ENCODE data around the gene CREG1.
"Not testable (repeated sequence)": the region's sequence is repeated elsewhere in the genome, so short reads cannot be mapped to it uniquely, and the experiment has no call there.

Gene CREG1

GRCh38 chr1:167582722-167583121 lies 29.2 kb upstream of the CREG1 start:
- Histone ChIP-seq H3K9me3 (replicated peaks; ENCODE audit: low read length) (no peaks in the 10 kb centered on the region), H3K36me3 (ENCODE audit: insufficient read depth, low read length) (no peaks in the 10 kb centered on the region), H3K4me3 (ENCODE audit: low read length) (no peak overlapping the region), H3K27me3 (ENCODE audit: control insufficient read depth, insufficient read depth, low read length) (peaks cover 6% of the 10 kb centered on the region), H3K9ac (ENCODE audit: low read depth, low read length) (no peak overlapping the region), H3K4me1 (ENCODE audit: control insufficient read depth, insufficient read depth, low read length) (no peaks in the 10 kb centered on the region), H3K4me2 (ENCODE audit: low read length) (no peak overlapping the region)

DNA sequence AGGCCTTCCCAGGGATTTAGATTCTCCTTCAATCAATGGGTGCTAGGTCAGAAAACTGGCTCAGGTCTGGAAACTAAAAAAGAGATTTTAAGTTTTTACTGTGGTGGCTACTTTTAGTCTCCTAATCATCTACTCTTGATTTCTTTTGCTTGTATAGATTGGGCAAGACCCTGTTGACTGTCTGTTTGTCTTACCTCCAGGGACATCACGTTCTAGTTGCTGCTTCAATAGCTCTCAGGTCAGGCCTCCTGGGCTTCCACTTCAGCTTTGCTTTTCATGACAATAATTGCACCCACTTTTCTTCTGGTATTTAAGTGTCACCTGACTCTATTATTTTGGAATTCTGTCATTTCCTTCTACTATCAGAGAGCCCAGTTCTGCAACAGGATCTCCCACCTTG lies 28.5 kb upstream of the CREG1 start:
- H3K4me2 ChIP-seq (ENCODE audit: low read length): no peak overlapping the region
- no peaks in the 10 kb centered on the region for H3K36me3 ChIP-seq (ENCODE audit: insufficient read depth, low read length)
- no peak overlapping the region for H3K4me3 ChIP-seq (ENCODE audit: low read length)
- peaks cover 10% of the 10 kb centered on the region for H3K27me3 ChIP-seq (ENCODE audit: control insufficient read depth, insufficient read depth, low read length)
- H3K9me3 ChIP-seq (replicated peaks; ENCODE audit: low read length): no peaks in the 10 kb centered on the region
- H3K9ac ChIP-seq (ENCODE audit: low read depth, low read length): no peak overlapping the region
- H3K4me1 ChIP-seq (ENCODE audit: control insufficient read depth, insufficient read depth, low read length): no peaks in the 10 kb centered on the region

DNA sequence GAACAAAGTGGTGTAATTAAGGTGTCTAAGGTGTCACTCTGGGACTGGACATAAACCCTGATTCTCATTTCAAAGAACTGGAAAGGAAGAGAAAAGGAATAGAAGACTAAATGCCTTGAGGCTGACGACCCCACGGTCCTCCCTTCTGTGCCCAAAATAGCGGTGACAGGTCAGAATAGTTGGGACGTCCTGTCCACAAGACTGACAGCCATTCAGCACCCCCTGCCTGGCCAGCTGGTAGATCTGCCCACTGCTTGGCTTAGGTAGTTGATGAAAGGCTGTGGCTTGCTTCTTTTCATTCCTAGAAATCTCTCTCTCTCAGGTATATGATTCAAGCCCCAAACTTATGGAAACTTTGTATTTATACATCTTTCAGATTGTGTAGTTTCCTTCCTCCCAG lies 26.4 kb upstream of the CREG1 start:
- Histone ChIP-seq H3K4me3 (ENCODE audit: low read length) (no peak overlapping the region), H3K4me2 (ENCODE audit: low read length) (no peak overlapping the region), H3K9me3 (replicated peaks; ENCODE audit: low read length) (no peaks in the 10 kb centered on the region), H3K36me3 (ENCODE audit: insufficient read depth, low read length) (no peaks in the 10 kb centered on the region), H3K9ac (ENCODE audit: low read depth, low read length) (no peak overlapping the region), H3K27me3 (ENCODE audit: control insufficient read depth, insufficient read depth, low read length) (peaks cover 20% of the 10 kb centered on the region), H3K4me1 (ENCODE audit: control insufficient read depth, insufficient read depth, low read length) (no peaks in the 10 kb centered on the region)

- Histone ChIP-seq H3K9ac (ENCODE audit: low read depth, low read length) (no peak overlapping the region), H3K4me2 (ENCODE audit: low read length) (no peak overlapping the region), H3K27me3 (ENCODE audit: control insufficient read depth, insufficient read depth, low read length) (peaks cover 20% of the 10 kb centered on the region), H3K36me3 (ENCODE audit: insufficient read depth, low read length) (no peaks in the 10 kb centered on the region), H3K4me1 (ENCODE audit: control insufficient read depth, insufficient read depth, low read length) (no peaks in the 10 kb centered on the region), H3K4me3 (ENCODE audit: low read length) (no peak overlapping the region), H3K9me3 (replicated peaks; ENCODE audit: low read length) (no peaks in the 10 kb centered on the region)
Measured at GRCh38 chr1:167578939-167579521, 25.5 kb upstream of the CREG1 start.

DNA sequence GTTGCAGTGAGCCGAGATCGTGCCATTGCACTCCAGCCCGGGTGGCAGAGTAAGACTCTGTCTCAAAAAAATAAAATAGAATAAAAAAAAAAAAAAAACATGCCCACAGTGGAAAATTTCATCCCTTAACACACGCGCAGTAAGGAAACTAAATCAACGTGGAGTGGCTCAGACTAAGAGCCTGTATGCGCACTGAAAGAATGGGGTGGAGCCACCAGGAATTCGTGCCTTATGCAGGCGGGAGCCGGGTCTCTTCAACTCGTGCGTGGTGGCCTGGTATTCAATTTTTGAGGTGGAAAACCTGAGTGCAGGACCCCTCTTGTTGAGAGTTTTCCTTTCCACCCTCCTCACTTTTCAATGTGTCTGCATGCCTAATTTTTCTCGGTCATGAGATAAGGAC lies 22.1 kb upstream of the CREG1 start:
- Histone ChIP-seq H3K36me3 (ENCODE audit: insufficient read depth, low read length) (no peaks in the 10 kb centered on the region), H3K4me3 (ENCODE audit: low read length) (no peak overlapping the region)

DNA sequence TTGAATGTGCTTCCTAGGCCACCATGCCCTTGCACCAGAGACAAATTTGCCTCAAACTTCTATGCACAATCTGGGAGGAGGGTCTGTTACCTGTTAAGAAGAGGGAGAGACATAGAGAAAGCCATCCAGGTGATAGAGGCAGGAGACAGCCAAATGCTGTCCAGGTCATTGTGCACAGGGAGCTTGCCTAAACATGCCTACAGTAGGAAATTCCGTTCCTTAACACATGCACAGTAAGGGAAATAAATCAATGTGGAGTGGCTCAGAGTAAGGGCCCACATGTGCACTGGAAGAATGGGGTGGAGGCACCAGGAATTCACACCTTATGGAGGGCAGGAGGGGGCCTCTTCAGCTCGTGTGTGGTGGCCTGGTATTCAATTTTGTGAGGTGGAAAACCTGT lies 19.5 kb upstream of the CREG1 start:
- Histone ChIP-seq H3K4me1 (ENCODE audit: control insufficient read depth, insufficient read depth, low read length) (no peaks in the 10 kb centered on the region), H3K4me2 (ENCODE audit: low read length) (no peak overlapping the region), H3K4me3 (ENCODE audit: low read length) (no peak overlapping the region), H3K9ac (ENCODE audit: low read depth, low read length) (no peak overlapping the region), H3K9me3 (replicated peaks; ENCODE audit: low read length) (no peaks in the 10 kb centered on the region), H3K27me3 (ENCODE audit: control insufficient read depth, insufficient read depth, low read length) (peaks cover 20% of the 10 kb centered on the region), H3K36me3 (ENCODE audit: insufficient read depth, low read length) (no peaks in the 10 kb centered on the region)

More for the DNA sequence above, 22.1 kb upstream of the CREG1 start:
- Histone ChIP-seq H3K4me1 (ENCODE audit: control insufficient read depth, insufficient read depth, low read length) (no peaks in the 10 kb centered on the region), H3K9ac (ENCODE audit: low read depth, low read length) (no peak overlapping the region), H3K27me3 (ENCODE audit: control insufficient read depth, insufficient read depth, low read length) (peaks cover 20% of the 10 kb centered on the region), H3K4me2 (ENCODE audit: low read length) (no peak overlapping the region), H3K9me3 (replicated peaks; ENCODE audit: low read length) (no peaks in the 10 kb centered on the region)

DNA sequence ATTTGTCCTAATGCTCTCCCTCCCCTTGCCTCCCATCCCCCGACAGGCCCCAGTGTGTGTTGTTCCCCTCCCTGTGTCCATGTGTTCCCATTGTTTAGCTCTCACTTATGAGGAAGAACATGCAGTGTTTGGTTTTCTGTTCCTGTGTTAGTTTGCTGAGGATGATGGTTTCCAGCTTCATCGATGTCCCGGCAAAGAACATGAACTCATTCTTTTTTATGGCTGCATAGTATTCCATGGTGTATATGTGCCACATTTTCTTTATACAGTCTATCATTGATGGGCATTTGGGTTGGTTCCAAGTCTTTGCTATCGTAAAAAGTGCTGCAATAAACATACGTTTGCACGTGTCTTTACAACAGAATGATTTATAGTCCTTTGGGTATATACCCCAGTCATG lies 17.1 kb upstream of the CREG1 start:
- not testable (repeated sequence) for H3K36me3 ChIP-seq (ENCODE audit: insufficient read depth, low read length); H3K27me3 ChIP-seq (ENCODE audit: control insufficient read depth, insufficient read depth, low read length)

GRCh38 chr1:167567663-167568062 lies 14.1 kb upstream of the CREG1 start:
- no peaks in the 10 kb centered on the region for H3K9me3 ChIP-seq (replicated peaks; ENCODE audit: low read length)
- no peaks in the 10 kb centered on the region for H3K4me1 ChIP-seq (ENCODE audit: control insufficient read depth, insufficient read depth, low read length)
- H3K27me3 ChIP-seq (ENCODE audit: control insufficient read depth, insufficient read depth, low read length): peaks cover 2% of the 10 kb centered on the region
- no peak overlapping the region for H3K4me3 ChIP-seq (ENCODE audit: low read length)
- H3K9ac ChIP-seq (ENCODE audit: low read depth, low read length): no peak overlapping the region
- no peak overlapping the region for H3K4me2 ChIP-seq (ENCODE audit: low read length)
- no peaks in the 10 kb centered on the region for H3K36me3 ChIP-seq (ENCODE audit: insufficient read depth, low read length)

More for the DNA sequence above, 17.1 kb upstream of the CREG1 start:
- not testable (repeated sequence) for H3K9ac ChIP-seq (ENCODE audit: low read depth, low read length); H3K4me1 ChIP-seq (ENCODE audit: control insufficient read depth, insufficient read depth, low read length); H3K4me2 ChIP-seq (ENCODE audit: low read length); H3K9me3 ChIP-seq (replicated peaks; ENCODE audit: low read length); H3K4me3 ChIP-seq (ENCODE audit: low read length)

GRCh38 chr1:167566766-167567165 lies 13.2 kb upstream of the CREG1 start:
- Histone ChIP-seq H3K4me2 (ENCODE audit: low read length) (no peak overlapping the region), H3K27me3 (ENCODE audit: control insufficient read depth, insufficient read depth, low read length) (peaks cover 2% of the 10 kb centered on the region), H3K4me3 (ENCODE audit: low read length) (no peak overlapping the region), H3K9me3 (replicated peaks; ENCODE audit: low read length) (no peaks in the 10 kb centered on the region), H3K4me1 (ENCODE audit: control insufficient read depth, insufficient read depth, low read length) (no peaks in the 10 kb centered on the region), H3K9ac (ENCODE audit: low read depth, low read length) (no peak overlapping the region), H3K36me3 (ENCODE audit: insufficient read depth, low read length) (no peaks in the 10 kb centered on the region)

DNA sequence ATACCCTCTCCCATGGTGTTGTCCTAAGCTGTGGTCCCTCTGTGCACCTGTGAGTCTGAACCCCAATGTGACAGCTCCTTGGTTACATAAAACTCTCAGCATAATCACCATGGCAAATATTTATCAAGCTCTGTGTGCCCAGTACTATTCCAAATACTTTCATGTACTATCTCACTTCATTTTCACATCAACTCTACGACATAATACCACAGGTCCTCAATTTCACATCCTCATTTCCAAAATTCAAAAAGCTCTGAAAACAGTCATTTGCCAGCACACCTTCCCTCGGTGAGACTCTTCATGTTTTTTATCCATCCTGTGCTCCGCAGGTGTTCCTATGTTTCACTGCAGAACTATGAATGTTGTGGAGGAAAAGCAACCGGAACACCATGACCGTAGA lies 12.4 kb upstream of the CREG1 start:
- Histone ChIP-seq H3K4me3 (ENCODE audit: low read length) (no peak overlapping the region), H3K9ac (ENCODE audit: low read depth, low read length) (no peak overlapping the region), H3K9me3 (replicated peaks; ENCODE audit: low read length) (no peaks in the 10 kb centered on the region), H3K4me1 (ENCODE audit: control insufficient read depth, insufficient read depth, low read length) (no peaks in the 10 kb centered on the region), H3K27me3 (ENCODE audit: control insufficient read depth, insufficient read depth, low read length) (peaks cover 7% of the 10 kb centered on the region), H3K36me3 (ENCODE audit: insufficient read depth, low read length) (no peaks in the 10 kb centered on the region), H3K4me2 (ENCODE audit: low read length) (no peak overlapping the region)

- Histone ChIP-seq H3K36me3 (ENCODE audit: insufficient read depth, low read length) (no peaks in the 10 kb centered on the region), H3K27me3 (ENCODE audit: control insufficient read depth, insufficient read depth, low read length) (peaks cover 12% of the 10 kb centered on the region), H3K9me3 (replicated peaks; ENCODE audit: low read length) (no peaks in the 10 kb centered on the region), H3K4me2 (ENCODE audit: low read length) (no peak overlapping the region), H3K9ac (ENCODE audit: low read depth, low read length) (no peak overlapping the region), H3K4me3 (ENCODE audit: low read length) (no peak overlapping the region), H3K4me1 (ENCODE audit: control insufficient read depth, insufficient read depth, low read length) (no peaks in the 10 kb centered on the region)
Measured at GRCh38 chr1:167564612-167565270, 11.2 kb upstream of the CREG1 start.

DNA sequence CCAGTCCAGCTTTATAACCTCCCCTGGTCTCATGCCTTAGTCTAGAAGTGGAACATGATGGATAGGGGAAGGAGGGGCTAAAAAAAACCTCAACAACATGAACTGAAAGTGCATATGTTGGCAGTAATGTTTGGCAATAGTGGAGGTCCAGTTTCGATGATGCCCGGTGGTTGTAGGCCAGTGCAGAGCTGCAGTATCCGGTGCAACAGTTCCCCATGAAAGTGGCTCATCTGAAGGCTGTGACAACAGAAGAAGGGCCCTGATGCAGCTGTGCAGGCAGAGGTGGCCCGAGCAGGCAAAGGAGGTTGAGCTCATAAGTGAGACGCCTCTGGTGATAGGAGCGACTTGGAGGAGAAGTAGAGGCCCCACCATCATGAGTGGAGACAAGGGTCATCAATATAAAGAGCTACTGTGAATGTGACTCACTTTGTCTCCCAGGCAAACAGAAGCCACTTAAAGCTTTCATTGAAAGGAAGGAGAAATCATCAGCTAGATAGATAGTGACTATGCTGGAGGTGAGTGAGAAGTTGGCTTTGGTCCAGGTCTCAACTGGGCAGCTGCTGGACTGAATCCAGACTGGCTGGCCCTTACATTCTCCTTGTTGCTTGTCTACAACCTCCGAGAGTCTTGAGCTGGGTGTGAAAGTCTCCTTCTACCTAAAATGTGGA lies 10.2 kb upstream of the CREG1 start:
- no peak overlapping the region for H3K9ac ChIP-seq (ENCODE audit: low read depth, low read length)
- no peak overlapping the region for H3K4me2 ChIP-seq (ENCODE audit: low read length)
- peaks cover 12% of the 10 kb centered on the region for H3K27me3 ChIP-seq (ENCODE audit: control insufficient read depth, insufficient read depth, low read length)
- no peaks in the 10 kb centered on the region for H3K9me3 ChIP-seq (replicated peaks; ENCODE audit: low read length)
- H3K4me1 ChIP-seq (ENCODE audit: control insufficient read depth, insufficient read depth, low read length): no peaks in the 10 kb centered on the region
- H3K36me3 ChIP-seq (ENCODE audit: insufficient read depth, low read length): no peaks in the 10 kb centered on the region
- H3K4me3 ChIP-seq (ENCODE audit: low read length): no peak overlapping the region

All from skeletal muscle satellite cell (primary cell).